ENCODE data around the gene P3H1.
A peak's percentile ranks its signal among the peaks of the same experiment; 100 is the strongest.

The P3H1 gene

GRCh38 chr1:42780176-42780575 lies 13.3 kb upstream of the P3H1 start:
- TF ChIP-seq ZNF664 (tag by site-specific recombination; IDR thresholded peaks at IDR 0.05) (peak; percentile 91), ZNF211 (tag by site-specific recombination; IDR thresholded peaks at IDR 0.05; ENCODE audit: low read depth) (no peak), ZFP3 (tag by site-specific recombination; IDR thresholded peaks at IDR 0.05; ENCODE audit: low read depth) (no peak)
- POLR2A ChIA-PET = interaction anchor here (1.4 kb wide), 1 partner anchor 13 kb away, joined by 8 read pairs; the partner anchor contains the start of genes C1orf50 and P3H1
- no peaks in the 10 kb centered on the region for H3K4me1 ChIP-seq (ENCODE audit: control insufficient read depth, insufficient read depth, low read length)
- no peaks in the 10 kb centered on the region for H3K9me3 ChIP-seq (ENCODE audit: control insufficient read depth, insufficient read depth, low read depth, low read length)
- no peak overlapping the region for H3K27ac ChIP-seq (ENCODE audit: extremely low read depth, low read depth, low read length)
- peaks cover 4 to 92% of the 10 kb centered on the region in 2 experiments; a peak in 2 of 3 replicates for H3K36me3 ChIP-seq (ENCODE audit: control insufficient read depth in 2 of 2, insufficient read depth in 1 of 2, low read length in 2 of 2)
- no peak overlapping the region for H3K4me3 ChIP-seq (ENCODE audit: low read depth, low read length)
- CTCF ChIA-PET = interaction anchor here (0.6 to 5.0 kb wide), 5 partner anchors 9 to 515 kb away, joined by 3 to 79 read pairs (median 4); no protein-coding TSS in a partner anchor

DNA sequence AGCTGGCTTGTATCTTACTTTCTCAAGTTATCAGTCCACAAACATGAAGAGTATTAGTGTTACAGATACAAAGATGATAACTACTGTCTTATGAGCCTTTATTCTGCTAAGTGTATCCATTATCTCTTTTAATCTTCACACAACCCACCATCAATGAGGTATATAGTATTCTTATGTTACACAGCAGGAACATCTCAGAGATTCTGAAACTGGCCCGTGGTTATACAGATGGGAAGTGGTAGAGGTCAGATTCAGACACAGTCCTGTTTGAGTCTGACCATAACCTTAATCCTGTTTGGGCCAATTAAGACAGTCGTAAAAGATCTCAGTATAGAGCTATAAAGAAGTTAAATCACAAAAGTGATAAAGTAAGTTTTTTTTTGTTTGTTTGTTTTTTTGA lies 12.9 kb upstream of the P3H1 start:
- no peak overlapping the region for H3K27ac ChIP-seq (ENCODE audit: extremely low read depth, low read depth, low read length)
- ChIA-PET POLR2A (interaction anchor here (1.4 kb wide), 1 partner anchor 13 kb away, joined by 8 read pairs; the partner anchor contains the start of genes C1orf50 and P3H1), CTCF (interaction anchor here (0.6 to 5.0 kb wide), 4 partner anchors 8 to 515 kb away, joined by 3 to 79 read pairs (median 5); no protein-coding TSS in a partner anchor)
- peaks cover 4 to 94% of the 10 kb centered on the region in 2 experiments; a peak in 2 of 3 replicates for H3K36me3 ChIP-seq (ENCODE audit: control insufficient read depth in 2 of 2, insufficient read depth in 1 of 2, low read length in 2 of 2)
- H3K9me3 ChIP-seq (ENCODE audit: control insufficient read depth, insufficient read depth, low read depth, low read length) = no peaks in the 10 kb centered on the region
- H3K4me1 ChIP-seq (ENCODE audit: control insufficient read depth, insufficient read depth, low read length) = no peaks in the 10 kb centered on the region
- TF ChIP-seq IKZF3 (tag by site-specific recombination; IDR thresholded peaks at IDR 0.05) (no peak), ZNF544 (tag by site-specific recombination; IDR thresholded peaks at IDR 0.05) (no peak), ZNF423 (tag by site-specific recombination; IDR thresholded peaks at IDR 0.05) (no peak), YY1 (tag by site-specific recombination; IDR thresholded peaks at IDR 0.05) (no peak), ZNF16 (tag by site-specific recombination; IDR thresholded peaks at IDR 0.05; ENCODE audit: low read depth) (no peak), TRIM28 (IDR thresholded peaks at IDR 0.05; ENCODE audit: borderline replicate concordance, low read length) (no peak), SCRT1 (tag by site-specific recombination; IDR thresholded peaks at IDR 0.05; ENCODE audit: borderline replicate concordance) (no peak), ZNF488 (tag by site-specific recombination; IDR thresholded peaks at IDR 0.05) (no peak), ZNF48 (tag by site-specific recombination; IDR thresholded peaks at IDR 0.05) (no peak)
- TF ChIP-seq, protein P1, sequence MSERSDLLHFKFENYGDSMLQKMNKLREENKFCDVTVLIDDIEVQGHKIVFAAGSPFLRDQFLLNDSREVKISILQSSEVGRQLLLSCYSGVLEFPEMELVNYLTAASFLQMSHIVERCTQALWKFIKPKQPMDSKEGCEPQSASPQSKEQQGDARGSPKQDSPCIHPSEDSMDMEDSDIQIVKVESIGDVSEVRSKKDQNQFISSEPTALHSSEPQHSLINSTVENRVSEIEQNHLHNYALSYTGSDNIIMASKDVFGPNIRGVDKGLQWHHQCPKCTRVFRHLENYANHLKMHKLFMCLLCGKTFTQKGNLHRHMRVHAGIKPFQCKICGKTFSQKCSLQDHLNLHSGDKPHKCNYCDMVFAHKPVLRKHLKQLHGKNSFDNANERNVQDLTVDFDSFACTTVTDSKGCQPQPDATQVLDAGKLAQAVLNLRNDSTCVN (tag by site-specific recombination; optimal IDR thresholded peaks at IDR 0.05) = no peak
- TF ChIP-seq, protein P2, sequence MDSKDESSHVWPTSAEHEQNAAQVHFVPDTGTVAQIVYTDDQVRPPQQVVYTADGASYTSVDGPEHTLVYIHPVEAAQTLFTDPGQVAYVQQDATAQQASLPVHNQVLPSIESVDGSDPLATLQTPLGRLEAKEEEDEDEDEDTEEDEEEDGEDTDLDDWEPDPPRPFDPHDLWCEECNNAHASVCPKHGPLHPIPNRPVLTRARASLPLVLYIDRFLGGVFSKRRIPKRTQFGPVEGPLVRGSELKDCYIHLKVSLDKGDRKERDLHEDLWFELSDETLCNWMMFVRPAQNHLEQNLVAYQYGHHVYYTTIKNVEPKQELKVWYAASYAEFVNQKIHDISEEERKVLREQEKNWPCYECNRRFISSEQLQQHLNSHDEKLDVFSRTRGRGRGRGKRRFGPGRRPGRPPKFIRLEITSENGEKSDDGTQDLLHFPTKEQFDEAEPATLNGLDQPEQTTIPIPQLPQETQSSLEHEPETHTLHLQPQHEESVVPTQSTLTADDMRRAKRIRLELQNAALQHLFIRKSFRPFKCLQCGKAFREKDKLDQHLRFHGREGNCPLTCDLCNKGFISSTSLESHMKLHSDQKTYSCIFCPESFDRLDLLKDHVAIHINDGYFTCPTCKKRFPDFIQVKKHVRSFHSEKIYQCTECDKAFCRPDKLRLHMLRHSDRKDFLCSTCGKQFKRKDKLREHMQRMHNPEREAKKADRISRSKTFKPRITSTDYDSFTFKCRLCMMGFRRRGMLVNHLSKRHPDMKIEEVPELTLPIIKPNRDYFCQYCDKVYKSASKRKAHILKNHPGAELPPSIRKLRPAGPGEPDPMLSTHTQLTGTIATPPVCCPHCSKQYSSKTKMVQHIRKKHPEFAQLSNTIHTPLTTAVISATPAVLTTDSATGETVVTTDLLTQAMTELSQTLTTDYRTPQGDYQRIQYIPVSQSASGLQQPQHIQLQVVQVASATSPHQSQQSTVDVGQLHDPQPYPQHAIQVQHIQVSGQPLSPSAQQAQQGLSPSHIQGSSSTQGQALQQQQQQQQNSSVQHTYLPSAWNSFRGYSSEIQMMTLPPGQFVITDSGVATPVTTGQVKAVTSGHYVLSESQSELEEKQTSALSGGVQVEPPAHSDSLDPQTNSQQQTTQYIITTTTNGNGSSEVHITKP (tag by site-specific recombination; IDR thresholded peaks at IDR 0.05) = no peak
- TF ChIP-seq, protein P3, sequence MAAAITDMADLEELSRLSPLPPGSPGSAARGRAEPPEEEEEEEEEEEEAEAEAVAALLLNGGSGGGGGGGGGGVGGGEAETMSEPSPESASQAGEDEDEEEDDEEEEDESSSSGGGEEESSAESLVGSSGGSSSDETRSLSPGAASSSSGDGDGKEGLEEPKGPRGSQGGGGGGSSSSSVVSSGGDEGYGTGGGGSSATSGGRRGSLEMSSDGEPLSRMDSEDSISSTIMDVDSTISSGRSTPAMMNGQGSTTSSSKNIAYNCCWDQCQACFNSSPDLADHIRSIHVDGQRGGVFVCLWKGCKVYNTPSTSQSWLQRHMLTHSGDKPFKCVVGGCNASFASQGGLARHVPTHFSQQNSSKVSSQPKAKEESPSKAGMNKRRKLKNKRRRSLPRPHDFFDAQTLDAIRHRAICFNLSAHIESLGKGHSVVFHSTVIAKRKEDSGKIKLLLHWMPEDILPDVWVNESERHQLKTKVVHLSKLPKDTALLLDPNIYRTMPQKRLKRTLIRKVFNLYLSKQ (tag by site-specific recombination; IDR thresholded peaks at IDR 0.05; ENCODE audit: borderline replicate concordance) = no peak
- no peak overlapping the region for H3K4me3 ChIP-seq (ENCODE audit: low read depth, low read length)
